Activated B cell treated with CpG ODN at 0.5 μM for 24 hours (primary cell): ENCODE measurements around the gene SWAP70. TPM values are rescaled to one million over a fixed set of nuclear protein-coding genes. Genes with fewer than 3 reads are reported as not detected.
"Not testable (repeated sequence)": the region's sequence is repeated elsewhere in the genome, so short reads cannot be mapped to it uniquely, and the experiment has no call there.

Source experiments
- ATAC-seq: fragments of 200-7000 bp; cut with Tn5 transposase; one replicate; pipeline ENCODE4 v1.10.0; 2021; ENCODE audit warnings: low read depth, mild to moderate bottlenecking, moderate library complexity
- CTCF ChIA-PET: fragments of 350-600 bp; sonication (Branson Sonifier 250); formaldehyde crosslinking; loops from one replicate; lab custom pipeline; 2021; ENCODE audit warnings: antibody characterized with exemption; lab: Charles Lee
- POLR2A ChIA-PET: fragments of 350-600 bp; sonication (Branson Sonifier 250); formaldehyde crosslinking; loops from one replicate; lab custom pipeline; 2021; ENCODE audit warnings: antibody characterized with exemption; lab: Charles Lee
- DNase-seq: peaks from one replicate; pipeline ENCODE4 v3.0.0; 2022
- H3K27ac Mint-ChIP-seq: one replicate; pipeline ENCODE4 v1.8.0; 2020; ENCODE audit warnings: mixed read lengths
- H3K27me3 Mint-ChIP-seq: one replicate; pipeline ENCODE4 v1.8.0; 2021; ENCODE audit warnings: mixed read lengths
- H3K36me3 Mint-ChIP-seq: one replicate; pipeline ENCODE4 v1.8.0; 2021; ENCODE audit warnings: low read depth, mixed read lengths
- H3K4me1 Mint-ChIP-seq: one replicate; pipeline ENCODE4 v1.8.0; 2021; ENCODE audit warnings: mixed read lengths
- H3K4me3 Mint-ChIP-seq: one replicate; pipeline ENCODE4 v1.8.0; 2020; ENCODE audit warnings: mild to moderate bottlenecking, mixed read lengths
- H3K9me3 Mint-ChIP-seq: one replicate; pipeline ENCODE4 v1.8.0; 2020; ENCODE audit warnings: mixed read lengths
- intact Hi-C: fragments of 100-400 bp; cut with micrococcal nuclease; formaldehyde crosslinking; loops from one replicate; pipeline ENCODE4 v1.15.1; 2024
- total RNA-seq: library from RNA; stranded (reverse); gene quantifications from 2 replicates; pipeline ENCODE4 v1.2.3, GENCODE V29; 2022
- TF ChIP-seq, protein P1 (sequence below): fragments of 200-600 bp; IDR thresholded peaks from one replicate; pipeline ENCODE4 v1.8.0; 2022; ENCODE audit warnings: antibody characterized with exemption, mild to moderate bottlenecking

Gene SWAP70
- total RNA-seq, 1 donor from 2014 or later, result 288 TPM

DNA sequence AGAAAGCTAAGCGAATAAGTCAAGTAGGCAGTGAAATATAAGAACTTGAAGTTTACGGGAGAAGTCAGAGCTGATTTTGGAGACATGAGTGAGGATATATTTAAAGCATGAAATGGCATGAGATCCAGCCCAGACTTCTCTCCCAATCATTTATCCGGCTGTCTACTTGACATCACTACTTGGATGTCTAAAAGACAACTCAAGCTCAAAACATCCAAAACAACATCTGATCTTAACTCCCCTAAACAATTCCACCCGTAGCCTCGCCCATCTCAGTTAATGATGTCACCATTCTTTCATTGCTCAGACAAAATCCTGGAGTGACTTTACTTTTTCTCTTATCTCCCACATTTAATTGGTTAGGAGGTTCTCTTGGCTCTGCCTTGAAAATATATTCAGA lies 45.9 kb upstream of the SWAP70 start:
- intact Hi-C loops, result no loop called here
- ChIA-PET CTCF (interaction anchor here (1.0 to 1.8 kb wide), 2 partner anchors 127 to 131 kb away, joined by 3 to 9 read pairs; no protein-coding TSS in a partner anchor), POLR2A (interaction anchor here (0.6 to 4.6 kb wide), 8 partner anchors 9 to 690 kb away, joined by 3 to 53 read pairs (median 4); partner anchors contain the start of gene SWAP70)
- peak overlapping the region; percentile 100 for H3K27ac Mint-ChIP-seq
- DNase-seq (no peak), ATAC-seq (no peak)
- no peaks in the 10 kb centered on the region for H3K9me3 Mint-ChIP-seq
- TF ChIP-seq, protein P1, sequence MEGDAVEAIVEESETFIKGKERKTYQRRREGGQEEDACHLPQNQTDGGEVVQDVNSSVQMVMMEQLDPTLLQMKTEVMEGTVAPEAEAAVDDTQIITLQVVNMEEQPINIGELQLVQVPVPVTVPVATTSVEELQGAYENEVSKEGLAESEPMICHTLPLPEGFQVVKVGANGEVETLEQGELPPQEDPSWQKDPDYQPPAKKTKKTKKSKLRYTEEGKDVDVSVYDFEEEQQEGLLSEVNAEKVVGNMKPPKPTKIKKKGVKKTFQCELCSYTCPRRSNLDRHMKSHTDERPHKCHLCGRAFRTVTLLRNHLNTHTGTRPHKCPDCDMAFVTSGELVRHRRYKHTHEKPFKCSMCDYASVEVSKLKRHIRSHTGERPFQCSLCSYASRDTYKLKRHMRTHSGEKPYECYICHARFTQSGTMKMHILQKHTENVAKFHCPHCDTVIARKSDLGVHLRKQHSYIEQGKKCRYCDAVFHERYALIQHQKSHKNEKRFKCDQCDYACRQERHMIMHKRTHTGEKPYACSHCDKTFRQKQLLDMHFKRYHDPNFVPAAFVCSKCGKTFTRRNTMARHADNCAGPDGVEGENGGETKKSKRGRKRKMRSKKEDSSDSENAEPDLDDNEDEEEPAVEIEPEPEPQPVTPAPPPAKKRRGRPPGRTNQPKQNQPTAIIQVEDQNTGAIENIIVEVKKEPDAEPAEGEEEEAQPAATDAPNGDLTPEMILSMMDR, result no peak
- peak overlapping the region; percentile 2 for H3K4me3 Mint-ChIP-seq
- peaks cover 2% of the 10 kb centered on the region for H3K36me3 Mint-ChIP-seq
- H3K27me3 Mint-ChIP-seq, result no peaks in the 10 kb centered on the region
- peaks cover 80% of the 10 kb centered on the region for H3K4me1 Mint-ChIP-seq

GRCh38 chr11:9619004-9619403 lies 44.9 kb upstream of the SWAP70 start:
- ChIA-PET CTCF (interaction anchor here (0.7 to 1.8 kb wide), 2 partner anchors 95 to 130 kb away, joined by 3 to 9 read pairs; no protein-coding TSS in a partner anchor), POLR2A (interaction anchor here (0.7 to 4.6 kb wide), 18 partner anchors 11 to 159 kb away, joined by 3 to 53 read pairs (median 7); partner anchors contain the start of genes SWAP70 and ZNF143)
- Mint-ChIP-seq H3K36me3 (peaks cover 2% of the 10 kb centered on the region), H3K27ac (peak overlapping the region; percentile 88), H3K4me1 (peaks cover 72% of the 10 kb centered on the region), H3K9me3 (no peaks in the 10 kb centered on the region), H3K4me3 (peak overlapping the region; percentile 52), H3K27me3 (no peaks in the 10 kb centered on the region)
- ATAC-seq (no peak), DNase-seq (no peak)
- intact Hi-C loops, result loop anchor here (1.0 kb wide), 2 partner anchors 9 to 43 kb away; no protein-coding TSS in a partner anchor
- TF ChIP-seq, protein P1, result no peak

DNA sequence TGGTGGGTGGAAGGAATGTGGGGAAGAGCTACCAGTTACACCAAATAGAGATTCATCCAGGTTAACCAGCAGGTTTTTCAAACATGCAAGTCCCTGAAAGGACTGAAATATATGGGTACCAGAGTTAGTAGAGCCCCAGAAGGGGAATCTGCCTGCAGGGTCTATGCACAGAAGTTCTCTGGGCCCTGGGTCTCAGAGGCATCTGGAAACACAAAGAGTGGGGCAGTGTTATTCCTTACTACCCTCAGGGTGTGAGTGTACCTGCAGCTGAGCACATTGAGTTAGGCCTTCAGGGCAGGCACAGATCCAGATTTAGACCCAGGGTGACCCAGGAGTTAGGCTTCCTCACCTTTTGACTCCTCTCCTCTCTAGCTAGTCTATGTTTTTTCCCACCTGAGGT lies 43.9 kb upstream of the SWAP70 start:
- POLR2A ChIA-PET, result interaction anchor here (0.6 to 4.6 kb wide), 17 partner anchors 10 to 160 kb away, joined by 3 to 53 read pairs (median 8); partner anchors contain the start of genes SWAP70 and ZNF143
- Mint-ChIP-seq H3K4me3 (peak overlapping the region; percentile 73), H3K27ac (peak overlapping the region; percentile 88), H3K36me3 (peaks cover 2% of the 10 kb centered on the region), H3K27me3 (no peaks in the 10 kb centered on the region), H3K4me1 (peaks cover 73% of the 10 kb centered on the region), H3K9me3 (no peaks in the 10 kb centered on the region)
- TF ChIP-seq, protein P1, result no peak
- DNase-seq (no peak), ATAC-seq (no peak)
- CTCF ChIA-PET, result interaction anchor here (0.6 to 1.0 kb wide), 3 partner anchors 11 to 131 kb away, joined by 3 to 6 read pairs (median 3); no protein-coding TSS in a partner anchor
- intact Hi-C loops, result loop anchor here (1.0 kb wide), 2 partner anchors 8 to 42 kb away; no protein-coding TSS in a partner anchor

DNA sequence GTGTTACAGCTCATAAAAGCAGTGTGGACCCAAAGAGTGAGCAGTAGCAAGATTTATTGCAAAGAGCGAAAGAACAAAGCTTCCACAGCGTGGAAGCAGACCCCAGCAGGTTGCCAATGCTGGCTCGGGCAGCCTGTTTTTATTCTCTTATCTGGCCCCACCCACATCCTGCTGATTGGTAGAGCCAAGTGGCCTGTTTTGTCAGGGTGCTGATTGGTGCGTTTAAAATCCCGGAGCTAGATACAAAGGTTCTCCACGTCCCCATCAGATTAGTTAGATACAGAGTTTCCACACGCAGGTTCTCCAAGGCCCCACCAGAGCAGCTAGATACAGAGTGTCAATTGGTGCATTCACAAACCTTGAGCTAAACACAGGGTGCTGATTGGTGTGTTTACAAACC lies 41.5 kb upstream of the SWAP70 start:
- H3K36me3 Mint-ChIP-seq, ATAC-seq, H3K27me3 Mint-ChIP-seq, H3K9me3 Mint-ChIP-seq, intact Hi-C loops, DNase-seq, H3K4me3 Mint-ChIP-seq: not testable (repeated sequence)
- ChIA-PET CTCF (interaction anchor here (1.5 kb wide), 1 partner anchor 8 kb away, joined by 3 read pairs; no protein-coding TSS in a partner anchor), POLR2A (interaction anchor here (1.2 kb wide), 1 partner anchor 71 kb away, joined by 3 read pairs; no protein-coding TSS in a partner anchor)
- Mint-ChIP-seq H3K4me1 (peaks cover 73% of the 10 kb centered on the region), H3K27ac (peak overlapping the region; percentile 19)

DNA sequence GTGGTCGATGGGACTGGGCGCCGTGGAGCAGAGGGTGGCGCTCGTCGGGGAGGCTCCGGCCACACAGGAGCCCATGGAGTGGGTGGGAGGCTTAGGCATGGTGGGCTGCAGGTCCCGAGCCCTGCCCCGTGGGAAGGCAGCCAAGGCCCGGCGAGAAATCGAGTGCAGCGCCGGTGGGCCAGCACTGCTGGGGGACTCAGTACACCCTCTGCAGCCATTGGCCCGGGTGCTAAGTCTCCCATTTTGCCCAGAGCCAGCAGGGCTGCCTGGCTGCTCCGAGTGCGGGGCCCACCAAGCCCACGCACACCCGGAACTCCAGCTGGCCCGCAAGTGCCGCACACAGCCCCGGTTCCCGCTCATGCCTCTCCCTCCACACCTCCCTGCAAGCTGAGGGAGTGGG lies 40.8 kb upstream of the SWAP70 start:
- ATAC-seq, POLR2A ChIA-PET, H3K27ac Mint-ChIP-seq, H3K9me3 Mint-ChIP-seq, H3K27me3 Mint-ChIP-seq, intact Hi-C loops, H3K4me3 Mint-ChIP-seq, DNase-seq, H3K36me3 Mint-ChIP-seq: not testable (repeated sequence)
- H3K4me1 Mint-ChIP-seq, result peaks cover 68% of the 10 kb centered on the region
- CTCF ChIA-PET, result interaction anchor here (1.5 kb wide), 1 partner anchor 9 kb away, joined by 3 read pairs; no protein-coding TSS in a partner anchor

GRCh38 chr11:9624448-9624847 lies 39.4 kb upstream of the SWAP70 start:
- ATAC-seq (no peak), DNase-seq (no peak)
- CTCF ChIA-PET, result interaction anchor here (2.0 kb wide), 1 partner anchor 124 kb away, joined by 7 read pairs; no protein-coding TSS in a partner anchor
- intact Hi-C loops, result no loop called here
- H3K9me3 Mint-ChIP-seq, result no peaks in the 10 kb centered on the region
- H3K4me3 Mint-ChIP-seq, result no peak overlapping the region
- H3K27me3 Mint-ChIP-seq, result no peaks in the 10 kb centered on the region
- H3K4me1 Mint-ChIP-seq, result peaks cover 67% of the 10 kb centered on the region
- H3K27ac Mint-ChIP-seq, result peak overlapping the region; percentile 59
- TF ChIP-seq, protein P1, result no peak
- POLR2A ChIA-PET, result interaction anchor here (1.2 to 1.6 kb wide), 5 partner anchors 15 to 130 kb away, joined by 3 to 5 read pairs (median 4); partner anchors contain the start of gene SWAP70
- H3K36me3 Mint-ChIP-seq, result no peaks in the 10 kb centered on the region
